IMR-90 (cell line): Measurements from ENCODE around the gene NECTIN2. TPM values are rescaled to one million over a fixed set of nuclear protein-coding genes. Genes with fewer than 3 reads are reported as not detected.

ENCODE experiments used
- ATAC-seq: fragments of 200-7000 bp; cut with Tn5 transposase; 2 replicates; pipeline ENCODE4 v1.9.1; 2020; ENCODE audit warnings: low read depth, mild to moderate bottlenecking, moderate library complexity
- BruUV-seq: library from RNA; stranded (reverse); fragments of 400-500 nt; replicated peaks from 2 replicates; lab custom pipeline; 2021; lab: Mats Ljungman, UMichigan
- CTCF ChIA-PET: fragments of 300-600 bp; formaldehyde crosslinking; extraction: SDS; loops from one replicate; lab custom pipeline; 2021; ENCODE audit warnings: antibody characterized with exemption; lab: Yijun Ruan, JAX
- POLR2A ChIA-PET: fragments of 300-600 bp; sonication (Branson Sonifier 250); formaldehyde crosslinking; loops from one replicate; lab custom pipeline; 2022; ENCODE audit warnings: antibody characterized with exemption; ENCODE audit not compliant: unreplicated experiment; lab: Charles Lee
- DNase-seq: peaks from one replicate; pipeline ENCODE4 v3.0.0; 2013
- H2AFZ ChIP-seq: replicated peaks from 2 replicates; pipeline ENCODE3; 2013; ENCODE audit warnings: low read length, mild to moderate bottlenecking; ENCODE audit not compliant: poor library complexity
- H2AK5ac ChIP-seq: 2 replicates; pipeline ENCODE4 v1.6.1; 2013; ENCODE audit warnings: low read depth, low read length, inconsistent platforms
- H2AK9ac ChIP-seq: replicated peaks from 2 replicates; pipeline ENCODE3; 2013; ENCODE audit warnings: mild to moderate bottlenecking, low read depth, low read length, moderate library complexity; ENCODE audit not compliant: poor library complexity
- H2BK120ac ChIP-seq: 2 replicates; pipeline ENCODE4 v1.6.1; 2013; ENCODE audit warnings: low read depth, low read length, inconsistent platforms
- H2BK15ac ChIP-seq: 3 replicates; pipeline ENCODE4 v1.6.1; 2013; ENCODE audit warnings: low read depth, low read length, inconsistent platforms
- H2BK20ac ChIP-seq: 2 replicates; pipeline ENCODE4 v1.6.1; 2013; ENCODE audit warnings: low read depth, mild to moderate bottlenecking, inconsistent platforms, low read length, moderate library complexity
- H2BK5ac ChIP-seq: 2 replicates; pipeline ENCODE4 v1.6.1; 2013; ENCODE audit warnings: mild to moderate bottlenecking, low read depth, low read length, inconsistent platforms; ENCODE audit not compliant: poor library complexity, severe bottlenecking
- H3K14ac ChIP-seq: replicated peaks from 2 replicates; pipeline ENCODE4 v1.6.1; 2013; ENCODE audit warnings: low read depth, low read length, inconsistent platforms
- H3K18ac ChIP-seq: 2 replicates; pipeline ENCODE4 v1.6.1; 2013; ENCODE audit warnings: low read depth, low read length, control low read depth
- H3K23ac ChIP-seq: 2 replicates; pipeline ENCODE4 v1.6.1; 2013; ENCODE audit warnings: low read depth, low read length, inconsistent platforms
- H3K27ac ChIP-seq: 2 replicates; pipeline ENCODE4 v1.5.1; 2013; ENCODE audit warnings: mild to moderate bottlenecking, control low read depth, low read length; ENCODE audit not compliant: insufficient read depth
- H3K27me3 ChIP-seq: 2 replicates; pipeline ENCODE4 v1.6.1; 2013; ENCODE audit warnings: low read length; ENCODE audit not compliant: control insufficient read depth, insufficient read depth
- H3K36me3 ChIP-seq: 2 replicates; pipeline ENCODE4 v1.6.1; 2013; ENCODE audit warnings: low read length, mixed read lengths; ENCODE audit not compliant: control insufficient read depth, insufficient read depth
- H3K4ac ChIP-seq: 2 replicates; pipeline ENCODE4 v1.6.1; 2013; ENCODE audit warnings: low read depth, low read length, inconsistent platforms
- H3K4me1 ChIP-seq: 2 replicates; pipeline ENCODE4 v1.6.1; 2013; ENCODE audit warnings: low read length, mixed read lengths; ENCODE audit not compliant: control insufficient read depth, insufficient read depth
- H3K4me2 ChIP-seq: 2 replicates; pipeline ENCODE4 v1.6.1; 2013; ENCODE audit warnings: low read depth, mild to moderate bottlenecking, control low read depth, low read length, moderate library complexity
- H3K4me3 ChIP-seq: 2 replicates; pipeline ENCODE4 v1.5.1; 2013; ENCODE audit warnings: low read depth, mild to moderate bottlenecking, control low read depth, low read length, moderate library complexity; ENCODE audit not compliant: insufficient read depth
- H3K56ac ChIP-seq: 2 replicates; pipeline ENCODE4 v1.6.1; 2013; ENCODE audit warnings: low read length, inconsistent platforms; ENCODE audit not compliant: insufficient read depth; ENCODE audit errors: extremely low read depth
- H3K79me1 ChIP-seq, 2 experiments: 2 replicates each; pipeline ENCODE4 v1.6.1; 2013; ENCODE audit warnings: low read length in 2 of 2, inconsistent platforms in 1 of 2, low read depth in 1 of 2
- H3K9ac ChIP-seq: 2 replicates; pipeline ENCODE4 v1.6.1; 2013; ENCODE audit warnings: low read depth, low read length, control low read depth
- H3K9me1 ChIP-seq: 2 replicates; pipeline ENCODE4 v1.6.1; 2013; ENCODE audit warnings: low read length, inconsistent platforms; ENCODE audit not compliant: insufficient read depth
- H3K9me3 ChIP-seq: 2 replicates; pipeline ENCODE4 v1.6.1; 2013; ENCODE audit warnings: low read length; ENCODE audit not compliant: control insufficient read depth, insufficient read depth
- H4K20me1 ChIP-seq: 2 replicates; pipeline ENCODE4 v1.6.1; 2013; ENCODE audit warnings: low read length, inconsistent platforms; ENCODE audit not compliant: insufficient read depth
- H4K5ac ChIP-seq: 2 replicates; pipeline ENCODE4 v1.6.1; 2013; ENCODE audit warnings: mild to moderate bottlenecking, low read depth, low read length, control low read depth
- H4K8ac ChIP-seq, 2 experiments: 2 replicates each; pipeline ENCODE4 v1.6.1; 2013; ENCODE audit warnings: low read depth in 2 of 2, low read length in 2 of 2, control low read depth in 1 of 2, inconsistent platforms in 1 of 2
- H4K91ac ChIP-seq: 2 replicates; pipeline ENCODE4 v1.6.1; 2013; ENCODE audit warnings: low read depth, low read length, inconsistent platforms; ENCODE audit not compliant: insufficient read depth
- CHD1 ChIP-seq: IDR thresholded peaks from 2 replicates; pipeline ENCODE4 v1.6.1; 2012; ENCODE audit warnings: low read depth, low read length, improper control_type of control experiment
- MAZ ChIP-seq: IDR thresholded peaks from 2 replicates; pipeline ENCODE4 v1.6.1; 2012; ENCODE audit warnings: low read depth, mild to moderate bottlenecking, low read length, improper control_type of control experiment, moderate library complexity, borderline replicate concordance
- NFE2L2 ChIP-seq: fragments of 150-350 bp; IDR thresholded peaks from 2 replicates; pipeline ENCODE4 v1.6.1; 2016; ENCODE audit warnings: low read depth, mild to moderate bottlenecking, low read length
- RCOR1 ChIP-seq: IDR thresholded peaks from 2 replicates; pipeline ENCODE4 v1.6.1; 2012; ENCODE audit warnings: mild to moderate bottlenecking, low read length, improper control_type of control experiment; ENCODE audit not compliant: insufficient replicate concordance
- RFX5 ChIP-seq: IDR thresholded peaks from 2 replicates; pipeline ENCODE4 v1.8.0; 2012; ENCODE audit warnings: low read depth, mild to moderate bottlenecking, low read length, moderate library complexity
- SMC3 ChIP-seq: fragments of 150-350 bp; IDR thresholded peaks from 2 replicates; pipeline ENCODE4 v1.6.1; 2016; ENCODE audit warnings: low read depth, mild to moderate bottlenecking, antibody characterized with exemption, low read length, moderate library complexity
- WGBS, 2 experiments: methylation state at CpG; one replicate each; pipeline versions ENCODE4 v1.1.5 to v1.1.7; 2013; ENCODE audit warnings: missing lambda C conversion rate in 2 of 2; ENCODE audit not compliant: insufficient read length in 1 of 2; ENCODE audit errors: extremely low coverage in 2 of 2; 5-methylcytosine and 5-hydroxymethylcytosine counted together
- dilution Hi-C: fragments of 300-500 bp; cut with HindIII; formaldehyde crosslinking; loops from one replicate; pipeline ENCODE4 v1.14.3; 2018; ENCODE audit warnings: low sequenced_read_pairs; ENCODE audit not compliant: unreplicated experiment
- in situ Hi-C: fragments of 300-500 bp; cut with MboI; formaldehyde crosslinking; loops from 3 replicates; pipeline ENCODE4 v1.14.3; 2019; ENCODE audit warnings: low sequenced_read_pairs, inconsistent platforms, mixed read lengths
- intact Hi-C: fragments of 100-400 bp; cut with micrococcal nuclease; formaldehyde crosslinking; loops from 2 replicates; pipeline ENCODE4 v1.10.0; 2022
- polyA plus RNA-seq, 3 experiments: library from polyadenylated mRNA; depleted of rRNA; stranded (reverse); fragments of >200 nt; gene quantifications; 2 replicates each; pipeline ENCODE4 v1.2.3, GENCODE V29; 2012; ENCODE audit warnings: low replicate concordance in 1 of 3
- total RNA-seq: library from RNA; depleted of rRNA; stranded (reverse); fragments of >200 nt; gene quantifications from 2 replicates; pipeline ENCODE4 v1.2.3, GENCODE V29; 2012

The NECTIN2 gene
- total and polyA plus RNA-seq, 2 of the 4 experiments (the other 2 are of a cell fraction): 77.8 to 170 TPM

GRCh38 chr19:44851427-44851826 lies 5.3 kb downstream of the NECTIN2 start:
- Histone ChIP-seq H3K79me1 (peaks cover 8 to 70% of the 10 kb centered on the region in 2 experiments; a peak in 3 of 4 replicates), H2BK15ac (no peak overlapping the region), H3K4me1 (peaks cover 12% of the 10 kb centered on the region), H2BK5ac (no peak overlapping the region), H4K91ac (no peak overlapping the region), H4K8ac (no peak overlapping the region), H3K4me3 (no peak overlapping the region), H2AFZ (no peak overlapping the region), H2AK9ac (no peak overlapping the region), H3K9me1 (peaks cover 11% of the 10 kb centered on the region), H3K27me3 (no peaks in the 10 kb centered on the region), H3K36me3 (peaks cover 18% of the 10 kb centered on the region), H3K9ac (no peak overlapping the region), H3K14ac (no peak overlapping the region), H3K56ac (no peak overlapping the region), H2BK120ac (no peak overlapping the region), H2AK5ac (no peak overlapping the region), H3K9me3 (no peaks in the 10 kb centered on the region), H4K5ac (no peak overlapping the region), H4K20me1 (peaks cover 81% of the 10 kb centered on the region), H3K4ac (no peak overlapping the region), H2BK20ac (no peak overlapping the region), H3K4me2 (no peak overlapping the region), H3K27ac (no peak overlapping the region), H3K18ac (no peak overlapping the region), H3K23ac (no peak overlapping the region)
- ChIA-PET CTCF (no interaction called here), POLR2A (no interaction called here)
- intact Hi-C loops (no loop called here), dilution Hi-C loops (no loop called here), in situ Hi-C loops (no loop called here)
- ATAC-seq (no peak), DNase-seq (no peak)
- WGBS, 2 experiments: no CpG with 5 or more reads among the region's 2 CpGs
- TF ChIP-seq CHD1 (no peak), RFX5 (no peak), MAZ (no peak), RCOR1 (no peak), SMC3 (no peak), NFE2L2 (no peak)
- BruUV-seq: no TSS peak
